Fibroblast of pulmonary artery (primary cell): ENCODE measurements around the gene RET.

Experiments
- DNase-seq: peaks from one replicate; pipeline ENCODE4 v3.0.0-alpha.2; 2010; ENCODE audit warnings: low read depth
- H3K4me3 ChIP-seq: replicated peaks from 2 replicates; pipeline ENCODE4 v1.5.1; 2011; ENCODE audit warnings: low read depth, mild to moderate bottlenecking, control low read depth, low read length, moderate library complexity
- TF ChIP-seq, protein P1 (sequence below): IDR thresholded peaks from 2 replicates; pipeline ENCODE4 v1.5.1; 2011; ENCODE audit warnings: mild to moderate bottlenecking, control low read depth, low read length, inconsistent platforms; ENCODE audit errors: missing control alignments

The RET gene

GRCh38 chr10:43057231-43057711 is 19.6 kb upstream of the RET start:
- no peak for DNase-seq
- H3K4me3 ChIP-seq: no peak overlapping the region
- TF ChIP-seq, protein P1, sequence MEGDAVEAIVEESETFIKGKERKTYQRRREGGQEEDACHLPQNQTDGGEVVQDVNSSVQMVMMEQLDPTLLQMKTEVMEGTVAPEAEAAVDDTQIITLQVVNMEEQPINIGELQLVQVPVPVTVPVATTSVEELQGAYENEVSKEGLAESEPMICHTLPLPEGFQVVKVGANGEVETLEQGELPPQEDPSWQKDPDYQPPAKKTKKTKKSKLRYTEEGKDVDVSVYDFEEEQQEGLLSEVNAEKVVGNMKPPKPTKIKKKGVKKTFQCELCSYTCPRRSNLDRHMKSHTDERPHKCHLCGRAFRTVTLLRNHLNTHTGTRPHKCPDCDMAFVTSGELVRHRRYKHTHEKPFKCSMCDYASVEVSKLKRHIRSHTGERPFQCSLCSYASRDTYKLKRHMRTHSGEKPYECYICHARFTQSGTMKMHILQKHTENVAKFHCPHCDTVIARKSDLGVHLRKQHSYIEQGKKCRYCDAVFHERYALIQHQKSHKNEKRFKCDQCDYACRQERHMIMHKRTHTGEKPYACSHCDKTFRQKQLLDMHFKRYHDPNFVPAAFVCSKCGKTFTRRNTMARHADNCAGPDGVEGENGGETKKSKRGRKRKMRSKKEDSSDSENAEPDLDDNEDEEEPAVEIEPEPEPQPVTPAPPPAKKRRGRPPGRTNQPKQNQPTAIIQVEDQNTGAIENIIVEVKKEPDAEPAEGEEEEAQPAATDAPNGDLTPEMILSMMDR: no peak

GRCh38 chr10:43057831-43058340 is 19.0 kb upstream of the RET start:
- TF ChIP-seq, protein P1: no peak
- no peak for DNase-seq
- no peak overlapping the region for H3K4me3 ChIP-seq

GRCh38 chr10:43058716-43059335 is 18.0 kb upstream of the RET start:
- DNase-seq: no peak
- TF ChIP-seq, protein P1: no peak
- no peak overlapping the region for H3K4me3 ChIP-seq

DNA sequence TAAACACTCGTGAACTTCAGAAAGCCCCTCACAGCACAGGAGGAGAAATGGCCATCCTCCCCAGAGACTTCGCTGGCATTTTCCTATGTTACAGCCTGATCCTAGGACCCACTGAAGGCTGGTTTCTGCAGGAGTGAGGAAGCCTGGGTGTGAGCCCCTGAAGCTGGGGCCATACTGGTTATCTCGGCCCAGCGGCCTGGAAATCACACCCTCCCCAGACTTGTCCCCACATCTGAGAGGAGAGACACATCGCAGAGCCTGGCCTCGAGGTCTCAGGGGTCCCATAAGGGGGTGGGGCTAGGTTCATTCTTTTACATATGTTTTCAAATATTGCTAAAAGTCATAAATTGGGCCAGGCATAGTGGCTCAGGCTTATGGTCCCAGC is 17.5 kb upstream of the RET start:
- no peak for DNase-seq
- H3K4me3 ChIP-seq: no peak overlapping the region
- TF ChIP-seq, protein P1: no peak

DNA sequence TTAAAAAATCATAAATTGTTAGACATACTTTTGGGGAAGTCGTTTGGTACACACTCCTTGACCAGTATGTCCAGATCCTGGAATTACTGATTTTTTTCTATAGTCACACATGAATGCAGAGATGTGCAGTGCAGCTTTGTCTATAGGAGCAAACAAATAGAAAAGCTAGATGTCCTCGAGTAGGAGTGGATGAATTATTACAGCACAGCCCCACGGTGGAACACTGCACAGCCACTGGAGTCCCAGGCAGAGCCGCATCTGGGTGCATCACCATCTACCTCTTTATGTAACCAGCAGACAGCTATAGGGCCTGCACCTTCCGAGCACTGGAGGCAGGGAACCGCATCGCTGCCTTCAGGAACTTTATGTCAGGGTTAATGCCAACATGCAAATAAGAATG is 17.0 kb upstream of the RET start:
- no peak overlapping the region for H3K4me3 ChIP-seq
- no peak for DNase-seq
- TF ChIP-seq, protein P1: no peak

- H3K4me3 ChIP-seq: no peak overlapping the region
- no peak for DNase-seq
- TF ChIP-seq, protein P1: no peak
Measured at GRCh38 chr10:43060291-43060690, 16.6 kb upstream of the RET start.

DNA sequence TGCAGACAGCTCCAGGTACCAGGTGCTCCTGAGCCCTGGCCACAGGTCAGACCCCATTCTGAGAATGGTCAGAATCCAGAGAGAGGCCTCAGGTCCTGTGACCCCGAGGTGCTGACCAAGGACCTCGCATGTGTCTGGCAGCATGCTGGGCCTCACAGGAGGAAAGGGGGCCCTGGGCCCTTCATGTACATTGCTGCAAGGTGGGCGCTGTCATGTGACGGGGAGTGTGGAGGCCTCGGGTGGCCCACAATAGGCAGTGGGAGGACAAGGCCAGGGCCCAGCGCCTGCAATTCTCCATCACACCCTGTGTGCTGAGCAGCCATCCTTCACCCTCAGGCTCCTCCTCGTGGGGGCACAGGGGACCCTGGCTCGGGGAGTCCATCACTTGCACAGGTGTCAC is 15.5 kb upstream of the RET start:
- TF ChIP-seq, protein P1: no peak
- no peak overlapping the region for H3K4me3 ChIP-seq
- no peak for DNase-seq
